GM21737 (cell line): ENCODE measurements around the gene ICE2.
A peak's percentile ranks its signal among the peaks of the same experiment; 100 is the strongest.

Experiments
- ATAC-seq: cut with Tn5 transposase; IDR thresholded peaks from one replicate; pipeline ENCODE4 v1.9.1; 2021; ENCODE audit warnings: mild to moderate bottlenecking, moderate library complexity; ENCODE audit not compliant: unreplicated experiment

The ICE2 gene

DNA sequence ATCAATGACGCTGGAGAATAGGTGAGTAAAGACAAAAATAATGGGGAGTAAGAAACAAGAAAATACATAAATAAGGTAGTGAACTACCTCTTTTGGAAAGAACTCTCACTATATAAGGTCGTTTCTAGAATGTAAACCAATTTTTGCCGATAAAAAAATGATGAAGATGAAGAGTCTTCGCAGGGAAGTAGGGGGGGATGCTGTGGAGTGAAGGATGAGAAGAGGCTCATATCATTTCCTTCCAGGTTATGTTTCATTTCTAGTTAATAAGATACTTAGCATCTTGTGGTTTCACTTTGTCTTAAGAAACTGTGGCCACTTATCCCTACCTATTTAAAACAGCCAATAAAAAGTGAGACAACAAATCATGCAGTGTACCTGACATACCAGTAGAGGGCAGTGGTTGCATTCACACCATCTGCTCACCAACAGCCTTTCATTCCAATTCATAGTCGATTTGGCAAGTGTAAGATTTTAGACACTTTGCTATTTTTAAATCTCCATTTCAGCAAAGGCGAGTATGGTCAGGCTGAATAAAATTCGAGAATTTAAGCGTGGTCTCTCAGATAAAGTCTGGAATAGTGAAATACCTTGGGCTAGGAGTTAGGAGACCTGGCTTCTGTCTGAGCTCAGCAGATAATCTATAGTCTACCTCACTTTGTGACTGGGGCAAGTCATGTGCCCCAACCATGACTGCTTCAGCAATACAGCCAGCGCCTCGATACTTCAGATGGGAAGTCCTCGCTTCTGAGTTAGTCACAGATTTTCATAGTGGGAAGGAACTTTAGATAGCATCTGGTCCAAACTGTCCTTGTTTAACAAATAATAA is 28.9 kb upstream of the ICE2 start:
- ATAC-seq = peak; percentile 81

DNA sequence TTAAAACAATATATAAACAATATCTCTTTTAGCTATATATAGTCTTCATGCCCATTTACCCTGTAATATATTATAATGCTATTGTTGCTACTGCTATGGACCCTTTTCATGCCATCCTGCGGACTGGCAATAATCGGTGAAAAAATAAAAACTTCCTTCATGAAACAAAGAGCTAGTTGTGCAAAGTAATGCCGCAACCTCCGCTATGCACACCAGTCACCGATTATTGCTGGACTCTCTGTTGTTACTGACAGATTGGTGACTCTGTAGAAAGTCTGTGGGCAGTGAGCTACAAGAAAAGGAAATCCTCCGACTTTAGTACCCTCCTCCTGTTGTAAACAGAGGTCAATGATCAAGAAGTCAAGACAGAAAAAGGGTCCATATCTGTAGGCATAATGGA is 17.9 kb upstream of the ICE2 start:
- no peak for ATAC-seq

- ATAC-seq = no peak
These were observed 15.2 kb upstream of the ICE2 start for GRCh38 chr15:60494108-60494507.

- ATAC-seq = no peak
These were observed 14.2 kb upstream of the ICE2 start for GRCh38 chr15:60493166-60493565.

- no peak for ATAC-seq
These were observed 7.8 kb upstream of the ICE2 start for GRCh38 chr15:60486742-60487141.

DNA sequence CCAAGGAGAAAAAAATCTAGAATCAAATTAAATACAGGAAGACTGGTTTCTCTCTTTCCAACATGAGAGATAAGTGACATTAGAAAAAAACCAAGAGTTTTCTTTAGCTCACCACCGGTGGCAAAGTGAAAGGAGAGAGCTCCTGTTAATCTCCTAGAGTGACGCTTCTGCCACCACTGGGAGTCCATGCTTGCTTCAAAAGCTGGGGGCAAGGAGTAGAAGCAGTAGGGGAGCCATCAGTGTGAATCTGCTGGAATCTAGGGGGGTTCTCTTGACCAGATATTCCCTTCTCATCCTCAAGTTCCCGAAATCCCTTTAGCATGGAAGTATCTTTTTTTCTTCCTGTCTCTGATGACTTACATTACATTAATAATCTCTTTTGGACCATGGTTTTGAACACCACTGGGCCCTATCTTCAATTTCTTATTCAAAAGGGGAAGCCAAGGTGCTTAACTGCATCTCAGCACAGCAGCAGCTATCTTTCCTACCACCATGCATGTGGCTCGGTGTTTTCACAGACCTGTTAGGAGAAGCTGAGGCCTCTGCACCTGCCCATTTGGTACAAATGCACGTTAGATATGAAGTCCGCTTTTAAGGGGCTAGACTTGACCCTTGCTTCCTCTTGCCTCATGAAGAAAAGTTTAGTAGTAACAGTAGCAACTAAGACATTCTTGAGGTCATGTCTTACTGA is 6.6 kb upstream of the ICE2 start:
- no peak for ATAC-seq

GRCh38 chr15:60483042-60483441 is 4.1 kb upstream of the ICE2 start:
- ATAC-seq = no peak

- no peak for ATAC-seq
These were observed 1.9 kb upstream of the ICE2 start for GRCh38 chr15:60480888-60481287.

DNA sequence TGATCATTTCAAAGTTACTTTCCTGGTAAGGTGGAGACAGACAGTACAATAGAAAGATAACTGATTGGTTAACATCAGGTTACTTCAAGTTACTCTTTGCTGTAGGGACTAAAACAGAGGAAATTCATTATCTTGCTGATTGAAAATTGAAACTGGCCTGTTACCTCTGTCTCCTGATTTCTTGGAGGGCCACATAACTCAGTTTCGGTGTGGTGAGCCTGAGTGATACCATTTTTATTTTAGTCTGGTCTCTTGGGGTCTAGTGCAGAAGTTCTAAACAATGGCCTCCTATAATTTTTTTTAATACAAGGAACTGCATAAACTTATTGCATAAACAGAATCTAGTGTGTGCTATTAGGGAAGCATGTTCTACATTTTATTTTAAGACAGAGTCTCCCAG is 1.2 kb upstream of the ICE2 start:
- ATAC-seq = no peak

DNA sequence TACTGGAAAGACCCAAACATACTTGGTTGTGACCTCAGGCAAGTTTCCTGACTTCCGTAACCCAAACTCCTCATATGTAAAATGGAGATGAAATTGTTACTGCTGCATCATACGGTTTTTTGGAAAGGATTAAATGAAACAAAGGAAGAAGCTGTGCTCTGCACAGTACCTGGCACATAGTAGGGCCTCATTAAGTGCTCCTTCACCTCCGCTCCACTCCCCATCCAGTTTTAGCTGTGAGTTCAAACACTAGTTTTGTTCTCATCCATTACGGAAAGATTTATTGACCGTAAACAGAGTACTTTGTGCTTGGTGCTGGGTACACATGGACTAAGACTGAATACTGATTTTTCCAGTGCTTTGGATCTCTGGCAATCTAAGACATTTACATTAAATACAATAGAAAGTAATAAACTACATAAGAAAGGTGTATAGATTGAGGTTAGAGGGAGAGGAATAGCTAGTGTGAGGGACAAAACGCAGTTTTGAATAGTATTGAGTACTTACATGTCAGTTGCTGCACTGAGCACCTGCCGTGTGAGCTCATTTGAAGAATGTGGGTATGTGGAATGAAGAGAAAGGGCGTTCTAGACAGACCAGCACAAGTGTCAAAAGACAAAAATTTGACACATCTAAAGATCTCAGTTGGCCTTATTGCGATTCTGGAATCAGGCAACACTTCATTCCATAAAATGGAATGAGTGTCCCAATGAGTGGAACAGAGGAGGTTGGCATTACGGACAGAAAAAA is 594 bp upstream of the ICE2 start:
- no peak for ATAC-seq

DNA sequence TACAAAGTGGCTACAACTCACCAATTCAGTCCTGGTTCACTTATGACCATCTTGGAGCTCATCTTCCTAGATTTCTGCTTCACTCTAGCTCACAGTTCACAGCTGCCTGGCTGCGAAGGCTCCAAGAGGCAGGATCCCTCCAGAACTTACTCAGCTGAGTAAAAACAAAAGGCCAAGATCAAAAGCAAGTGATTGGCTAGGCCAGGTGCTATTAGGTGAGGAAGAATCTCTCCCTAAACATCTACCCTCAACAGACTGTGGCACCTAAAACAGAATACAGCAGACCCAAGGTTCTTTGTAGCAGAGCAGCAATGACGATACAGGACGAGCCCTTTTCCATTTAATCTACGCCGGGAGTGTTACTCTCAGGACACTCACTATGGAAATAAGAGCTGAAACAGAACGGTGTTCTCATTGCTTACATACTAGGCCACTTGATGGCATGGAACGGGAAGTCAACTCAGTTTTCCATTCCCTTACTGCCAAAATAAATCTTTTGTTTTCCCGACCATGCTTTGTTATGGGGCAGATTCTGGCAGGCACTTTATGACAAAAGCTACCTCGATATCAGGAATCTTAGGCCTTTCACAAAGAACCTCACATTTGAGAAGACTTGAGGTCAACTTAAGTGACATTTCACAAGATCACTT is 901 bp downstream of the ICE2 start:
- ATAC-seq = no peak

DNA sequence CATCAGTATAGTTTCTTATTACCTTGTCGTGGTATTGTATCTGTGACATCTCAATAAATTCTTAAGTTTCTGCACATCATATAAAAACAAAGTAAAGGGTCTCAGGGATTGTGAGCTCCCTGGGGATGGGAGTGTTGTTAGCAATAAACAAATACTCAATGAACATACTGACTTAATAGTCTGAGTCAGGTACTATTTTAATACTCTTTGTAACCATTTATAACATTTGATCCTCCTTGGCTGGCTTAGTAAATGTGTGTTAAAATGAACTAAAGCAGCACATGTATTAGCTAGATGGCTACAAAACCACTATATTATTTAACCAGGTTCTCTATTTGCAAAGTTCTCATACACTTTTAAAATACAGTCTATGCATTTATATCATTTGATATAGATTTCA is 1.8 kb downstream of the ICE2 start:
- ATAC-seq = no peak

DNA sequence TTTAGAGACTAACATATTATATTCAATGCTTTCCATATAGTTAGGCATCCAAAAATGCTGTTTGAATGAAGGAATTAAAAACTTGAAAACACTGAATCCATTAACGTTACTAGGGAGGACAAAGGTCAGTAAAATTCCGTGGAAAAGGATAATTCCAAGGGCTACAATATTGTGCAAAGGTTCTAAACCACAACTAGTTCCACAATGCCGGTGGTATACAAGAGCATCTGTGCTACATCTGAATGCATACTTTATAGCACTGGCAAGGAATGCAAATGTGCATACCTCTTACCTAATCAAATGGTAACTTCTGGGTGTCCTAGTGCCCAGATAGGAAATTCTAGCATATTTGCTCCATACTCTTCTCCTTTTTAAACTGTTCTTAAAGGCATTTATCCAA is 2.2 kb downstream of the ICE2 start:
- no peak for ATAC-seq

DNA sequence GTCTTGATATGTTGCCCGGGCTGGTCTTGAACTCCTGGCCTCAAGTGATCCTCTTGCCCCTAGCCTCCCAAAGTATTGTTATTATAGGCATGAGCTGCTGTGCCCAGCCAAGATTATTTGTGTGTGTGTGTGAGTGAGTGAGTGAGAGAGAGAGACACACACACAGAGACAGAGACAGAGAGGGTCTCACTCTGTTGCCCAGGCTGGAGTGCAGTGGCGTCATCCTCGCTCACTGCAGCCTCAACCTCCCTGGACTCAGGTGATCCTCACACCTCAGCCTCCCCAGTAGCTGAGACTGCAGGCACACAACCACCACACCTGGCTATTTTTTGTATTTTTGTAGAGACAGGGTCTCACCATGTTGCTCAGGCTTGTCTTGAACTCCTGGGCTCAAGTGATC is 5.8 kb downstream of the ICE2 start:
- no peak for ATAC-seq

DNA sequence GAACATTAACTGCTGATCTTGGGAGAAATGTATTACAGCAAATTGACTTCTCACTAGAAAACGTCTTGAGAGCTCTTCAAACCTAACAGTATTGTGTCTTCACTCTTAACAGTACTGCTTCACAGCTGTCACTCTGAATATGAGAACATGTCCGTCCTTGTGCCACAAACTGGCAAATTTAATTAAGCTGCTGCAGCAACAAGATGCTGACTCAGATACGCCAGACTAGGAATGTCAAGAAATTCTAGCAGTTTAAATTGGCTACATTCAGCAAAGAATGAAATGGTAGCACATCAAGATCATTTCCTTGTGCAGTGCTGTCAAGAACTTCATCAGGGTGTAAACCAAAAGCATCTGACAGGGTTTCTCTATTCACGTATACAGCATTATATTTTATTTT is 7.6 kb downstream of the ICE2 start:
- ATAC-seq = no peak

- no peak for ATAC-seq
These were observed 8.9 kb downstream of the ICE2 start for GRCh38 chr15:60469893-60470641.

GRCh38 chr15:60464836-60465630 is 13.9 kb downstream of the ICE2 start:
- ATAC-seq = no peak

DNA sequence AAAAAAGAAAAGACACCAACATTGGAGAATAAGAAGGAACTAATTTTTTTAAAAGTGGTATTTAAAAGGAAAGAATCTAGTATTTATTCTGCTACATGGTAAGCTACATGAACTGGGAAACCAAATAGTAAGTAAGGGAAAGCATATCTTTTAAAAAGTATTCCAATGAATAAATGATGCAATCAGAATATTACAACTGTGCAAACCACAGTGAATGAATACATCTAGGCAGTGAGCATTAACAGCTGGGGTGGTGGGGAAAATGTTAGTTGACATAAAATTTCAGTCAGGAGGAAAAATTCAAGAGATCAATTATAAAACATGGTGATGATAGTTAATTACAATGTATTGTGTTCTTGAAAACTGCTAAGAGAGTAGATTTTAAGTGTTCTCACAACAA is 16.9 kb downstream of the ICE2 start:
- no peak for ATAC-seq

GRCh38 chr15:60460931-60461330 is 18.0 kb downstream of the ICE2 start:
- no peak for ATAC-seq

- ATAC-seq = no peak
These were observed 20.2 kb downstream of the ICE2 start for GRCh38 chr15:60458721-60459120.
